HCT116 (cell line): ENCODE data around the gene ZNF691.

Source experiments
- CBX3 ChIP-seq: IDR thresholded peaks from 2 replicates; pipeline ENCODE4 v1.6.1; 2012; ENCODE audit warnings: low read depth
- CEBPB ChIP-seq: IDR thresholded peaks from 2 replicates; pipeline ENCODE4 v1.6.1; 2012; ENCODE audit warnings: low read depth
- ELF1 ChIP-seq: IDR thresholded peaks from 2 replicates; pipeline ENCODE4 v1.6.1; 2012; ENCODE audit warnings: low read depth, borderline replicate concordance
- FOSL1 ChIP-seq: IDR thresholded peaks from 2 replicates; pipeline ENCODE4 v1.6.1; 2012; ENCODE audit warnings: low read depth
- JUND ChIP-seq: IDR thresholded peaks from 2 replicates; pipeline ENCODE4 v1.6.1; 2012
- POLR2A ChIP-seq: IDR thresholded peaks from 2 replicates; pipeline ENCODE4 v1.7.0; 2011; ENCODE audit warnings: borderline replicate concordance; ENCODE audit not compliant: insufficient read depth, insufficient read length; ENCODE audit errors: extremely low read depth
- POLR2AphosphoS5 ChIP-seq: IDR thresholded peaks from 2 replicates; pipeline ENCODE4 v1.6.1; 2011; ENCODE audit warnings: mild to moderate bottlenecking, low read depth, low read length, moderate library complexity
- RAD21 ChIP-seq: IDR thresholded peaks from 2 replicates; pipeline ENCODE4 v1.6.1; 2012; ENCODE audit warnings: low read depth, mild to moderate bottlenecking
- SRF ChIP-seq: IDR thresholded peaks from 2 replicates; pipeline ENCODE4 v1.6.1; 2012; ENCODE audit warnings: low read depth
- TF ChIP-seq, protein P1 (sequence below), 3 experiments: fragments of 200-600 bp in 1 of 3; sonication (generic) in 1 of 3; IDR thresholded peaks in 2 of 3; conservative IDR thresholded peaks in 1 of 3; 2 replicates each; pipeline ENCODE4 v1.5.1; 2012 to 2017; ENCODE audit warnings: low read depth in 2 of 3, low read length in 2 of 3, antibody characterized with exemption in 1 of 3, borderline replicate concordance in 1 of 3, control low read depth in 1 of 3, mild to moderate bottlenecking in 1 of 3, mixed read lengths in 1 of 3, mixed run types in 1 of 3, moderate library complexity in 1 of 3; ENCODE audit not compliant: insufficient read depth in 1 of 3
- TF ChIP-seq, protein P2 (sequence below): IDR thresholded peaks from 2 replicates; pipeline ENCODE4 v1.6.1; 2012; ENCODE audit warnings: low read depth
- TF ChIP-seq, protein P3 (sequence below): IDR thresholded peaks from 2 replicates; pipeline ENCODE4 v1.6.1; 2012
- TF ChIP-seq, protein P4 (sequence below): IDR thresholded peaks from 2 replicates; pipeline ENCODE4 v1.6.1; 2011; ENCODE audit warnings: mild to moderate bottlenecking, low read length, moderate library complexity; ENCODE audit not compliant: insufficient replicate concordance; ENCODE audit errors: extremely low read depth
- TF ChIP-seq, protein P5 (sequence below): IDR thresholded peaks from 2 replicates; pipeline ENCODE4 v1.6.1; 2012

DNA sequence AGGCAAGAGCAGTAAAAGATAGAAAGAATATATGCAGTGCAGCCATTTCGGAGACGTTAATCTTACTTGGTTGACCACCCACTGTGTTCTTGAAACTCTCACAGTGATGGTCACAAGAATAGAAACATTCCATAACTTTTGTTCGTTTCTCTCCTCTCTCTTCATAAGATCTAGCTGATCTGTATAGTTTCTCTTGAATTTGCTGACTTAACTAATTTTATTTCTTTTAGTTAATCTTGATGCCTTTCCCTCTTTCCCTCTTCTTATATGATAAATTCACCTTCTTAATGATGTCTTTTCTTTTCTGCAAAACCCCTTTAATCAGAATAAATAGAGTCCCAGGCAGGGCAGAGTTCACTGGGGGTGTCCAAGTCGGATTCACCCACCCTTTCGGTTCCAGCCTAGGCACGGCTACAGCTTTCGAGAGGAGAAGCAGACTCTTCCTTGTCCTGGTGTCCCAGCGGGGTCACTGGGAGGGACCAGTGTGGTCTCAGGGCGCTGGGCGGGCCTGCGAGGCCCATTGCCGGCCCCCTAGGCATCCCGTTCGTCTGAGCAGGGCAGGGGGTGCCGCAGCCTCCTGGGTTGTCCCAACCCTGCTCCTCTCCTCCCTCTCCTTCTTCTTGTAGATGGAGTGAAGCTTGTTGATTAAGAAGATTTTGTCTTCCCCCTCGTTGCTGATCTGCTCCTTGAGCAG, 39.8 kb downstream of the ZNF691 start:
- TF ChIP-seq, protein P1, sequence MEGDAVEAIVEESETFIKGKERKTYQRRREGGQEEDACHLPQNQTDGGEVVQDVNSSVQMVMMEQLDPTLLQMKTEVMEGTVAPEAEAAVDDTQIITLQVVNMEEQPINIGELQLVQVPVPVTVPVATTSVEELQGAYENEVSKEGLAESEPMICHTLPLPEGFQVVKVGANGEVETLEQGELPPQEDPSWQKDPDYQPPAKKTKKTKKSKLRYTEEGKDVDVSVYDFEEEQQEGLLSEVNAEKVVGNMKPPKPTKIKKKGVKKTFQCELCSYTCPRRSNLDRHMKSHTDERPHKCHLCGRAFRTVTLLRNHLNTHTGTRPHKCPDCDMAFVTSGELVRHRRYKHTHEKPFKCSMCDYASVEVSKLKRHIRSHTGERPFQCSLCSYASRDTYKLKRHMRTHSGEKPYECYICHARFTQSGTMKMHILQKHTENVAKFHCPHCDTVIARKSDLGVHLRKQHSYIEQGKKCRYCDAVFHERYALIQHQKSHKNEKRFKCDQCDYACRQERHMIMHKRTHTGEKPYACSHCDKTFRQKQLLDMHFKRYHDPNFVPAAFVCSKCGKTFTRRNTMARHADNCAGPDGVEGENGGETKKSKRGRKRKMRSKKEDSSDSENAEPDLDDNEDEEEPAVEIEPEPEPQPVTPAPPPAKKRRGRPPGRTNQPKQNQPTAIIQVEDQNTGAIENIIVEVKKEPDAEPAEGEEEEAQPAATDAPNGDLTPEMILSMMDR (IDR thresholded peaks at IDR 0.05 in 2 of 3, conservative IDR thresholded peaks at IDR 0.05 in 1 of 3; ENCODE audit: borderline replicate concordance in 1 of 3, insufficient read depth in 1 of 3, low read depth in 2 of 3, low read length in 2 of 3), result no peak
- TF ChIP-seq, protein P2, sequence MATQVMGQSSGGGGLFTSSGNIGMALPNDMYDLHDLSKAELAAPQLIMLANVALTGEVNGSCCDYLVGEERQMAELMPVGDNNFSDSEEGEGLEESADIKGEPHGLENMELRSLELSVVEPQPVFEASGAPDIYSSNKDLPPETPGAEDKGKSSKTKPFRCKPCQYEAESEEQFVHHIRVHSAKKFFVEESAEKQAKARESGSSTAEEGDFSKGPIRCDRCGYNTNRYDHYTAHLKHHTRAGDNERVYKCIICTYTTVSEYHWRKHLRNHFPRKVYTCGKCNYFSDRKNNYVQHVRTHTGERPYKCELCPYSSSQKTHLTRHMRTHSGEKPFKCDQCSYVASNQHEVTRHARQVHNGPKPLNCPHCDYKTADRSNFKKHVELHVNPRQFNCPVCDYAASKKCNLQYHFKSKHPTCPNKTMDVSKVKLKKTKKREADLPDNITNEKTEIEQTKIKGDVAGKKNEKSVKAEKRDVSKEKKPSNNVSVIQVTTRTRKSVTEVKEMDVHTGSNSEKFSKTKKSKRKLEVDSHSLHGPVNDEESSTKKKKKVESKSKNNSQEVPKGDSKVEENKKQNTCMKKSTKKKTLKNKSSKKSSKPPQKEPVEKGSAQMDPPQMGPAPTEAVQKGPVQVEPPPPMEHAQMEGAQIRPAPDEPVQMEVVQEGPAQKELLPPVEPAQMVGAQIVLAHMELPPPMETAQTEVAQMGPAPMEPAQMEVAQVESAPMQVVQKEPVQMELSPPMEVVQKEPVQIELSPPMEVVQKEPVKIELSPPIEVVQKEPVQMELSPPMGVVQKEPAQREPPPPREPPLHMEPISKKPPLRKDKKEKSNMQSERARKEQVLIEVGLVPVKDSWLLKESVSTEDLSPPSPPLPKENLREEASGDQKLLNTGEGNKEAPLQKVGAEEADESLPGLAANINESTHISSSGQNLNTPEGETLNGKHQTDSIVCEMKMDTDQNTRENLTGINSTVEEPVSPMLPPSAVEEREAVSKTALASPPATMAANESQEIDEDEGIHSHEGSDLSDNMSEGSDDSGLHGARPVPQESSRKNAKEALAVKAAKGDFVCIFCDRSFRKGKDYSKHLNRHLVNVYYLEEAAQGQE, result no peak
- TF ChIP-seq, protein P3, sequence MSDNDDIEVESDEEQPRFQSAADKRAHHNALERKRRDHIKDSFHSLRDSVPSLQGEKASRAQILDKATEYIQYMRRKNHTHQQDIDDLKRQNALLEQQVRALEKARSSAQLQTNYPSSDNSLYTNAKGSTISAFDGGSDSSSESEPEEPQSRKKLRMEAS, result no peak
- TF ChIP-seq CEBPB, result no peak
- TF ChIP-seq POLR2A, result no peak
- no peak for TF ChIP-seq POLR2AphosphoS5
- no peak for TF ChIP-seq SRF
- no peak for TF ChIP-seq CBX3
- no peak for TF ChIP-seq JUND
- TF ChIP-seq ELF1, result no peak
- no peak for TF ChIP-seq RAD21
- no peak for TF ChIP-seq FOSL1
- TF ChIP-seq, protein P4, sequence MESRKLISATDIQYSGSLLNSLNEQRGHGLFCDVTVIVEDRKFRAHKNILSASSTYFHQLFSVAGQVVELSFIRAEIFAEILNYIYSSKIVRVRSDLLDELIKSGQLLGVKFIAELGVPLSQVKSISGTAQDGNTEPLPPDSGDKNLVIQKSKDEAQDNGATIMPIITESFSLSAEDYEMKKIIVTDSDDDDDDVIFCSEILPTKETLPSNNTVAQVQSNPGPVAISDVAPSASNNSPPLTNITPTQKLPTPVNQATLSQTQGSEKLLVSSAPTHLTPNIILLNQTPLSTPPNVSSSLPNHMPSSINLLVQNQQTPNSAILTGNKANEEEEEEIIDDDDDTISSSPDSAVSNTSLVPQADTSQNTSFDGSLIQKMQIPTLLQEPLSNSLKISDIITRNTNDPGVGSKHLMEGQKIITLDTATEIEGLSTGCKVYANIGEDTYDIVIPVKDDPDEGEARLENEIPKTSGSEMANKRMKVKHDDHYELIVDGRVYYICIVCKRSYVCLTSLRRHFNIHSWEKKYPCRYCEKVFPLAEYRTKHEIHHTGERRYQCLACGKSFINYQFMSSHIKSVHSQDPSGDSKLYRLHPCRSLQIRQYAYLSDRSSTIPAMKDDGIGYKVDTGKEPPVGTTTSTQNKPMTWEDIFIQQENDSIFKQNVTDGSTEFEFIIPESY, result no peak
- TF ChIP-seq, protein P5, sequence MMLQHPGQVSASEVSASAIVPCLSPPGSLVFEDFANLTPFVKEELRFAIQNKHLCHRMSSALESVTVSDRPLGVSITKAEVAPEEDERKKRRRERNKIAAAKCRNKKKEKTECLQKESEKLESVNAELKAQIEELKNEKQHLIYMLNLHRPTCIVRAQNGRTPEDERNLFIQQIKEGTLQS, result no peak
